HCT116 (cell line): Measurements from ENCODE around the gene CMTM8. TPM values are rescaled to one million over a fixed set of nuclear protein-coding genes. Genes with fewer than 3 reads are reported as not detected.

Experiments
- ATAC-seq: fragments of 200-7000 bp; cut with Tn5 transposase; 2 replicates; pipeline ENCODE4 v1.9.1; 2020; ENCODE audit warnings: mild to moderate bottlenecking, moderate library complexity
- BruUV-seq: library from RNA; stranded (reverse); fragments of 400-500 nt; replicated peaks from 2 replicates; lab custom pipeline; 2021; lab: Mats Ljungman, UMichigan
- CTCF ChIA-PET: fragments of 300-600 bp; sonication (Branson Sonifier 250); formaldehyde crosslinking; loops from one replicate; lab custom pipeline; 2021; ENCODE audit warnings: antibody characterized with exemption; lab: Charles Lee
- POLR2A ChIA-PET: fragments of 300-600, 350-600 bp; sonication (Branson Sonifier 250); formaldehyde crosslinking; loops from one replicate; lab custom pipeline; 2021; ENCODE audit warnings: antibody characterized with exemption; lab: Charles Lee
- RAD21 ChIA-PET, 2 experiments: fragments of 300-600 bp; sonication (Branson Sonifier 250); formaldehyde crosslinking; loops; one replicate each; lab custom pipeline; 2023; ENCODE audit warnings: low total read pairs in 2 of 2; ENCODE audit not compliant: uncharacterized antibody in 2 of 2, unreplicated experiment in 2 of 2, low non-redundant PET in 1 of 2; lab: Charles Lee
- DNase-seq: peaks from one replicate; pipeline ENCODE4 v3.0.0-alpha.2; 2010; ENCODE audit warnings: low read depth, low spot score
- H2AFZ ChIP-seq: fragments of 200-600 bp; shearing (Covaris generic), sonication (generic); 2 replicates; pipeline ENCODE4 v1.6.1; 2017; ENCODE audit warnings: low read depth, mixed run types, mixed read lengths, antibody characterized with exemption, low read length; ENCODE audit not compliant: poor library complexity, severe bottlenecking
- H3K27ac ChIP-seq: 2 replicates; pipeline ENCODE4 v1.5.1; 2012; ENCODE audit warnings: low read depth, low read length
- H3K27me3 ChIP-seq: fragments of 200-600 bp; sonication (generic); 2 replicates; pipeline ENCODE4 v1.6.1; 2016; ENCODE audit warnings: mixed run types, low read length, mixed read lengths; ENCODE audit not compliant: insufficient read depth
- H3K36me3 ChIP-seq, 2 experiments: fragments of 200-500 bp in 1 of 2; fragments of 200-600 bp in 1 of 2; sonication (Bioruptor generic) in 1 of 2; sonication (generic) in 1 of 2; 2 replicates each; pipeline versions ENCODE4 v1.5.1 to v1.6.1; 2014 to 2016; ENCODE audit warnings: low read length in 2 of 2, inconsistent platforms in 1 of 2, mixed read lengths in 1 of 2, mixed run types in 1 of 2; ENCODE audit not compliant: insufficient read depth in 2 of 2, control insufficient read depth in 1 of 2
- H3K4me1 ChIP-seq, 2 experiments: fragments of 200-600 bp in 1 of 2; sonication (generic) in 1 of 2; 2 replicates each; pipeline versions ENCODE4 v1.5.1 to v1.6.1; 2012 to 2017; ENCODE audit warnings: low read length in 2 of 2, inconsistent platforms in 1 of 2, mild to moderate bottlenecking in 1 of 2, mixed read lengths in 1 of 2, mixed run types in 1 of 2, moderate library complexity in 1 of 2; ENCODE audit not compliant: insufficient read depth in 2 of 2, control insufficient read depth in 1 of 2
- H3K4me2 ChIP-seq: fragments of 200-600 bp; sonication (generic); 2 replicates; pipeline ENCODE4 v1.6.1; 2017; ENCODE audit warnings: mixed run types, low read length, mixed read lengths
- H3K4me3 ChIP-seq, 2 experiments: fragments of 200-600 bp in 1 of 2; sonication (generic) in 1 of 2; replicated peaks in 1 of 2; 2 replicates each; pipeline ENCODE4 v1.5.1; 2011 to 2016; ENCODE audit warnings: low read length in 2 of 2, control low read depth in 1 of 2, low read depth in 1 of 2, mild to moderate bottlenecking in 1 of 2, mixed read lengths in 1 of 2, mixed run types in 1 of 2
- H3K79me2 ChIP-seq: fragments of 200-600 bp; sonication (generic); 2 replicates; pipeline ENCODE4 v1.6.1; 2017; ENCODE audit warnings: mild to moderate bottlenecking, mixed run types, low read length, moderate library complexity, mixed read lengths; ENCODE audit not compliant: insufficient read depth
- H3K9ac ChIP-seq: fragments of 200-600 bp; sonication (generic); 2 replicates; pipeline ENCODE4 v1.6.1; 2016; ENCODE audit warnings: low read length, mixed read lengths
- H3K9me2 ChIP-seq: fragments of 200-600 bp; sonication (generic), shearing (Covaris generic); 2 replicates; pipeline ENCODE4 v1.6.1; 2017; ENCODE audit warnings: mixed run types, mild to moderate bottlenecking, moderate library complexity; ENCODE audit not compliant: insufficient read depth
- H3K9me3 ChIP-seq, 2 experiments: fragments of 200-500 bp in 1 of 2; fragments of 200-600 bp in 1 of 2; sonication (Bioruptor generic) in 1 of 2; sonication (generic) in 1 of 2; 2 replicates each; pipeline ENCODE4 v1.6.1; 2014 to 2017; ENCODE audit warnings: low read length in 2 of 2, mixed read lengths in 2 of 2, inconsistent platforms in 1 of 2, low read depth in 1 of 2, mild to moderate bottlenecking in 1 of 2, mixed run types in 1 of 2, moderate library complexity in 1 of 2; ENCODE audit not compliant: control insufficient read depth in 1 of 2, insufficient read depth in 1 of 2
- H4K20me1 ChIP-seq: fragments of 200-600 bp; sonication (generic), shearing (Covaris generic); 2 replicates; pipeline ENCODE4 v1.6.1; 2017; ENCODE audit warnings: mixed run types, mild to moderate bottlenecking, moderate library complexity; ENCODE audit not compliant: insufficient read depth
- CBX3 ChIP-seq: IDR thresholded peaks from 2 replicates; pipeline ENCODE4 v1.6.1; 2012; ENCODE audit warnings: low read depth
- EGR1 ChIP-seq: IDR thresholded peaks from 2 replicates; pipeline ENCODE4 v1.6.1; 2012; ENCODE audit warnings: low read depth
- JUND ChIP-seq: IDR thresholded peaks from 2 replicates; pipeline ENCODE4 v1.6.1; 2012
- POLR2A ChIP-seq: IDR thresholded peaks from 2 replicates; pipeline ENCODE4 v1.7.0; 2011; ENCODE audit warnings: borderline replicate concordance; ENCODE audit not compliant: insufficient read depth, insufficient read length; ENCODE audit errors: extremely low read depth
- POLR2AphosphoS5 ChIP-seq: IDR thresholded peaks from 2 replicates; pipeline ENCODE4 v1.6.1; 2011; ENCODE audit warnings: mild to moderate bottlenecking, low read depth, low read length, moderate library complexity
- RAD21 ChIP-seq: IDR thresholded peaks from 2 replicates; pipeline ENCODE4 v1.6.1; 2012; ENCODE audit warnings: low read depth, mild to moderate bottlenecking
- SIN3A ChIP-seq: IDR thresholded peaks from 2 replicates; pipeline ENCODE4 v1.6.1; 2012; ENCODE audit warnings: low read depth
- SP1 ChIP-seq: IDR thresholded peaks from 2 replicates; pipeline ENCODE4 v1.6.1; 2012; ENCODE audit warnings: low read depth
- SRF ChIP-seq: IDR thresholded peaks from 2 replicates; pipeline ENCODE4 v1.6.1; 2012; ENCODE audit warnings: low read depth
- TCF7L2 ChIP-seq: IDR thresholded peaks from 2 replicates; pipeline ENCODE4 v1.7.0; 2011; ENCODE audit warnings: borderline replicate concordance, inconsistent platforms; ENCODE audit not compliant: insufficient read depth, insufficient read length; ENCODE audit errors: extremely low read depth
- ZNF274 ChIP-seq: fragments of 200-500 bp; sonication (Bioruptor generic); IDR thresholded peaks from 2 replicates; pipeline ENCODE4 v1.6.1; 2014; ENCODE audit warnings: mild to moderate bottlenecking, low read depth, low read length, inconsistent platforms
- intact Hi-C: fragments of 100-400 bp; cut with micrococcal nuclease; formaldehyde crosslinking; loops from 2 replicates; pipeline ENCODE4 v1.10.0; 2022
- total RNA-seq: library from RNA; stranded (reverse); gene quantifications from one replicate; pipeline ENCODE4 v1.2.1, GENCODE V29; 2021; ENCODE audit not compliant: unreplicated experiment
- TF ChIP-seq, protein P1 (sequence below): IDR thresholded peaks from 2 replicates; pipeline ENCODE4 v1.6.1; 2012
- TF ChIP-seq, protein P2 (sequence below): IDR thresholded peaks from 2 replicates; pipeline ENCODE4 v1.6.1; 2011; ENCODE audit warnings: mild to moderate bottlenecking, low read length, moderate library complexity; ENCODE audit not compliant: insufficient replicate concordance; ENCODE audit errors: extremely low read depth

Gene CMTM8
- total RNA-seq, 1 experiment from 2014 or later: 19.4 TPM

DNA sequence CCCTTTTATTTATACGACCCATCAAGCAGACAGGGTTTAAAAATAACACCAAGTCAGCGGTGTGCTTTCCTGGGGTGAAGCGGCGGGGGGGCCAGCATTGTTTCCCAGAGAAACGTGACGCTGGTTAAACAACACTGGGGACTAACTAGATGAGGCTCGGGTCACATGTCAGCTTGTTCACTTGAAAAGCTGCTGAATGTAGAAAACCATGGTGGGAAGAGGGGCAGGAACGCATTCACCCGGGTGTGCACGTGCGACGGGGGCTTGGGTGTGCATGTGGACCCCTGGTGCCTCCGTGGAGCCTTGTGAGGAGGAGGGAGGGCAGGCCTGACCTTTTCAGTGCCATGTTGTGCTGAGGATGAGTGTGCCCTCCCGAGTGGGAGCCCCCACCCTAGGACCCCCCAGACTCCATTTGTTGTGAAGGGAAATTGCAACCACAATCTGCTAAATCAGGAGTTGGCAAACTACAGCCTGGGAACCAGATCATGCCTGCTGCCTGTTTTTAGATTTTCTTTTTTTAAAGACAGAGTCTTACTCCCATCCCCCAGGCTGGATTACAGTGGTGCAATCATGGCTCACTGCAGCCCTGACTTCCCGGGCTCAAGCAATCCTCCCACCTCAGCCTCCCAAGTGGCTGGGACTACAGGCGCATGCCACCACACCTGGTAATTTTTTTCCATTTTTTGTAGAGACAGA is 82.8 kb downstream of the CMTM8 start:
- TF ChIP-seq TCF7L2 (no peak), POLR2AphosphoS5 (no peak), RAD21 (no peak), EGR1 (no peak), SP1 (no peak), JUND (no peak), SRF (no peak), CBX3 (no peak), ZNF274 (no peak), SIN3A (no peak), POLR2A (no peak)
- TF ChIP-seq, protein P1, sequence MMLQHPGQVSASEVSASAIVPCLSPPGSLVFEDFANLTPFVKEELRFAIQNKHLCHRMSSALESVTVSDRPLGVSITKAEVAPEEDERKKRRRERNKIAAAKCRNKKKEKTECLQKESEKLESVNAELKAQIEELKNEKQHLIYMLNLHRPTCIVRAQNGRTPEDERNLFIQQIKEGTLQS: no peak
- TF ChIP-seq, protein P2, sequence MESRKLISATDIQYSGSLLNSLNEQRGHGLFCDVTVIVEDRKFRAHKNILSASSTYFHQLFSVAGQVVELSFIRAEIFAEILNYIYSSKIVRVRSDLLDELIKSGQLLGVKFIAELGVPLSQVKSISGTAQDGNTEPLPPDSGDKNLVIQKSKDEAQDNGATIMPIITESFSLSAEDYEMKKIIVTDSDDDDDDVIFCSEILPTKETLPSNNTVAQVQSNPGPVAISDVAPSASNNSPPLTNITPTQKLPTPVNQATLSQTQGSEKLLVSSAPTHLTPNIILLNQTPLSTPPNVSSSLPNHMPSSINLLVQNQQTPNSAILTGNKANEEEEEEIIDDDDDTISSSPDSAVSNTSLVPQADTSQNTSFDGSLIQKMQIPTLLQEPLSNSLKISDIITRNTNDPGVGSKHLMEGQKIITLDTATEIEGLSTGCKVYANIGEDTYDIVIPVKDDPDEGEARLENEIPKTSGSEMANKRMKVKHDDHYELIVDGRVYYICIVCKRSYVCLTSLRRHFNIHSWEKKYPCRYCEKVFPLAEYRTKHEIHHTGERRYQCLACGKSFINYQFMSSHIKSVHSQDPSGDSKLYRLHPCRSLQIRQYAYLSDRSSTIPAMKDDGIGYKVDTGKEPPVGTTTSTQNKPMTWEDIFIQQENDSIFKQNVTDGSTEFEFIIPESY: no peak
- ATAC-seq: no peak
- H4K20me1 ChIP-seq: no peaks in the 10 kb centered on the region
- no peaks in the 10 kb centered on the region for H3K9me2 ChIP-seq
- H3K79me2 ChIP-seq: peaks cover 14% of the 10 kb centered on the region
- H3K27ac ChIP-seq: no peak overlapping the region
- H3K9me3 ChIP-seq: no peaks in the 10 kb centered on the region
- intact Hi-C loops: no loop called here
- ChIA-PET RAD21 (no interaction called here), POLR2A (no interaction called here), CTCF (no interaction called here)
- no peaks in the 10 kb centered on the region for H3K4me1 ChIP-seq
- H3K4me3 ChIP-seq: no peak overlapping the region
- H3K27me3 ChIP-seq: no peaks in the 10 kb centered on the region
- H3K9ac ChIP-seq: no peak overlapping the region
- no peaks in the 10 kb centered on the region for H3K36me3 ChIP-seq
- H3K4me2 ChIP-seq: no peak overlapping the region
- no peak for DNase-seq
- no peak overlapping the region for H2AFZ ChIP-seq
- BruUV-seq: no TSS peak
